Nephron (organoid): ENCODE data around the gene DLGAP1.

Experiments
- H3K27ac Mint-ChIP-seq, 3 experiments: 2 replicates each; pipeline ENCODE4 v1.8.0; 2020; ENCODE audit warnings: mixed read lengths in 3 of 3, mild to moderate bottlenecking in 2 of 3, moderate library complexity in 1 of 3
- H3K27me3 Mint-ChIP-seq: 2 replicates; pipeline ENCODE4 v1.8.0; 2021; ENCODE audit warnings: low read depth, mild to moderate bottlenecking, moderate library complexity, mixed read lengths
- H3K36me3 Mint-ChIP-seq: 2 replicates; pipeline ENCODE4 v1.8.0; 2020; ENCODE audit warnings: low read depth, mixed read lengths
- H3K4me1 Mint-ChIP-seq: 2 replicates; pipeline ENCODE4 v1.8.0; 2020; ENCODE audit warnings: mixed read lengths
- H3K4me3 Mint-ChIP-seq, 3 experiments: 2 replicates each; pipeline ENCODE4 v1.8.0; 2020; ENCODE audit warnings: mild to moderate bottlenecking in 3 of 3, mixed read lengths in 3 of 3, moderate library complexity in 2 of 3
- H3K9me3 Mint-ChIP-seq: 2 replicates; pipeline ENCODE4 v1.8.0; 2020; ENCODE audit warnings: mixed read lengths
- TF ChIP-seq, protein P1 (sequence below), 3 experiments: fragments of 200-600 bp; sonication (generic); IDR thresholded peaks; one replicate each; pipeline ENCODE4 v1.5.0; 2021; ENCODE audit warnings: antibody characterized with exemption in 3 of 3; ENCODE audit not compliant: unreplicated experiment in 3 of 3

Gene DLGAP1

DNA sequence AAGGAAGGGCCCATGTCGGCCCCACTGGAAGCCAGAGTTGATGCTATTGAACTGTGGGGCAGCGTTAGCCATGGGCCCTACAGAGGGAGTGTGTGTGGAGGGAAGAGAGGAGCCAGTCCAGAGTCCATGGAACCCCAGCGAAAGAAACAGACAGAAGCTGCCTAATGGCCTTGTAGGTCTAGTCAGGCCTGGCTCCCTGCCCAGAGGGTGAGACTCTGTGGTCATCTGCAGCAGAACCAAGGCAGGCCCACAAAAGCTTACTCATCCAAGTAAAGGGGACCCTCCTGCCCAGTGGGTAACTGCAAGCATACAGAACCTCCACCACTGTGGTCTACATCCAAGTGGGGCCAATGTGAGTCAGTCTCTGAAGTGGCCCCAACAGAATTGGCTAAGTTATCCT is 565.3 kb downstream of the DLGAP1 start:
- TF ChIP-seq, protein P1, sequence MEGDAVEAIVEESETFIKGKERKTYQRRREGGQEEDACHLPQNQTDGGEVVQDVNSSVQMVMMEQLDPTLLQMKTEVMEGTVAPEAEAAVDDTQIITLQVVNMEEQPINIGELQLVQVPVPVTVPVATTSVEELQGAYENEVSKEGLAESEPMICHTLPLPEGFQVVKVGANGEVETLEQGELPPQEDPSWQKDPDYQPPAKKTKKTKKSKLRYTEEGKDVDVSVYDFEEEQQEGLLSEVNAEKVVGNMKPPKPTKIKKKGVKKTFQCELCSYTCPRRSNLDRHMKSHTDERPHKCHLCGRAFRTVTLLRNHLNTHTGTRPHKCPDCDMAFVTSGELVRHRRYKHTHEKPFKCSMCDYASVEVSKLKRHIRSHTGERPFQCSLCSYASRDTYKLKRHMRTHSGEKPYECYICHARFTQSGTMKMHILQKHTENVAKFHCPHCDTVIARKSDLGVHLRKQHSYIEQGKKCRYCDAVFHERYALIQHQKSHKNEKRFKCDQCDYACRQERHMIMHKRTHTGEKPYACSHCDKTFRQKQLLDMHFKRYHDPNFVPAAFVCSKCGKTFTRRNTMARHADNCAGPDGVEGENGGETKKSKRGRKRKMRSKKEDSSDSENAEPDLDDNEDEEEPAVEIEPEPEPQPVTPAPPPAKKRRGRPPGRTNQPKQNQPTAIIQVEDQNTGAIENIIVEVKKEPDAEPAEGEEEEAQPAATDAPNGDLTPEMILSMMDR (IDR thresholded peaks at IDR 0.05; ENCODE audit: unreplicated experiment in 3 of 3) = no peak
- H3K36me3 Mint-ChIP-seq = no peaks in the 10 kb centered on the region
- H3K4me1 Mint-ChIP-seq = no peaks in the 10 kb centered on the region
- H3K4me3 Mint-ChIP-seq = no peak overlapping the region
- H3K9me3 Mint-ChIP-seq = no peaks in the 10 kb centered on the region
- no peaks in the 10 kb centered on the region for H3K27me3 Mint-ChIP-seq
- no peak overlapping the region for H3K27ac Mint-ChIP-seq

DNA sequence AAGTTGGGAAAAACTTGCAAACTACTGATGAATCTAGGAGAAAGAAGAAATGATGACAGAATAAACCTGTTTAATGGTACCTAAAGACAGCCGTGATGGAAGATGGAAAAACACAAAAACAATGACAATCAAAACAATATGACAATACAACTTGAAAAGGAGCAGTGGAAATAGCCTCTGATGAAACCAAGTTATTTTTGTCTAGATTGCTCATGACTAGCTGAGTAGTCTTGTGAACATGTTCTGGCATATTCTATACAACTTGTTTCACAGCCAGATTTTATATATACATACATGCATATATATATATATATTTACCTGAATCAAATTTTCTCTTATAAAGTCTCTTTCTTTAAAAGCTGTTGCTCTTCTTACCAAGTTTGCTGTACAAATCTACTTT is 566.0 kb downstream of the DLGAP1 start:
- H3K9me3 Mint-ChIP-seq = no peaks in the 10 kb centered on the region
- H3K4me1 Mint-ChIP-seq = no peaks in the 10 kb centered on the region
- H3K36me3 Mint-ChIP-seq = no peaks in the 10 kb centered on the region
- H3K27ac Mint-ChIP-seq = no peak overlapping the region
- H3K27me3 Mint-ChIP-seq = no peaks in the 10 kb centered on the region
- no peak overlapping the region for H3K4me3 Mint-ChIP-seq
- TF ChIP-seq, protein P1 (IDR thresholded peaks at IDR 0.05; ENCODE audit: unreplicated experiment in 3 of 3) = no peak

DNA sequence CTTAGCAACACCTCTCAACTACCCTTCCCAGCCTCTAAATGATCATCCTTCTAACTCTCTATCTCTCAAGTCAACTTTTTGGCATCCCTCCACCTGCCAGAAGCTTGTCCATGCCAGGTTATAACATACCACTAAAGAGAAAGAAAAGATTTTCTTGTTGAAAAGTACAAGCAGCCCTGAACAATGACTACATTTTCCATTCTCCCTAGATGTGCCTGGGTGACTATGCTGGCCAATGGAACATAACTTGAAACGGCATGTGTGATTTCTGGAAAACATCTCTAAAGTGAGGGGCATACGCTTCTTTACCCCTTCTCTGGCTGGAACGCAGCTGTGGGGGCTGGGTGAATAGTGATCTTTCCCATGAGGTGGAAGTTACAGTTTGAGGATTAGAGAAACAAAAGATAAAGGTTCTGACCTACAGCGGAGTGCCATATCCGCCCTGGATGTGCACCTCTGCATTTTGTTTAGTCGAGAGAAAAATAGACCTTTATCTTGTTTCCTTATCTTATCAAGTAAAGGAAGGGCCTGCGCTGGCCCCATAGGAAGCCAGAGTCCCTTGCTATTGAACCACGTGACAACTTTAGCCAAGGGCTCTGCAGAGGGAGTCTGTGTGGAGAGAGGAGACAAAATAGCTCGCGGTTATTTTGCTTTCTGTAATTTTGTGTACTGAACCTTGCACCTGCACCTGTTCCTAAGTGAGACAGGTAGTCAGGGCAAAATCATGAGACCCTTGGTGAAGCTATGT is 568.4 kb downstream of the DLGAP1 start:
- Mint-ChIP-seq H3K36me3 (no peaks in the 10 kb centered on the region), H3K9me3 (no peaks in the 10 kb centered on the region), H3K4me3 (no peak overlapping the region), H3K27me3 (peaks cover 5% of the 10 kb centered on the region), H3K4me1 (no peaks in the 10 kb centered on the region), H3K27ac (no peak overlapping the region)
- TF ChIP-seq, protein P1 (IDR thresholded peaks at IDR 0.05; ENCODE audit: unreplicated experiment in 3 of 3) = no peak

DNA sequence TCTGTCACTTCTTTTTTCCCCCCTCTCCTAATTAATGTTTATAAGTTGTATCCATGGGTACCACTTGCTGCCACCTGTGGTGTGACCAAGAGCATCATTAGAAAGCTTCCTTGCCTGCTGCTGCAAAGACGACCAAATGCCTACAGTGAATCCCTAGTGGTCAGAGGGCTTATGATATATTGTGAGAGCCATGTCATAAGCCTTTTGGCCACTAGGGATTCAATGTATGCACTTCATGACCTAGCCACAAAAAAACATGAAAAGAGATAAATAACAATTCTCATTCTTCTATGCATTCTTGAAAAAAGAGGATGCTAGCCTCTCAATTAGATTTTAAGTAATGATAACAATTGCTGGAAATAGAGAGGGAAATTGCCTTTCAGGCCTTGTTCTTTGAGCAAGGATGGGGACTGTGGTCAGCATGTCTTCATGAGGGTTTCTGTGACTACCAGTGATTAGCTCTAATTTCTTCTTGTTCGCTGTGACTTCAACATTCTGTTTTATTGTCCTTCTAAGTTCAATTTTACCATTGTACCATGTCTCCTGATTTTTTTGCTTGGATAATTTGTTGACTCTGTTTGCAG is 569.8 kb downstream of the DLGAP1 start:
- H3K4me1 Mint-ChIP-seq = no peaks in the 10 kb centered on the region
- TF ChIP-seq, protein P1 (IDR thresholded peaks at IDR 0.05; ENCODE audit: unreplicated experiment in 3 of 3) = no peak
- no peak overlapping the region for H3K27ac Mint-ChIP-seq
- H3K36me3 Mint-ChIP-seq = no peaks in the 10 kb centered on the region
- H3K27me3 Mint-ChIP-seq = peaks cover 5% of the 10 kb centered on the region
- H3K4me3 Mint-ChIP-seq = no peak overlapping the region
- no peaks in the 10 kb centered on the region for H3K9me3 Mint-ChIP-seq

DNA sequence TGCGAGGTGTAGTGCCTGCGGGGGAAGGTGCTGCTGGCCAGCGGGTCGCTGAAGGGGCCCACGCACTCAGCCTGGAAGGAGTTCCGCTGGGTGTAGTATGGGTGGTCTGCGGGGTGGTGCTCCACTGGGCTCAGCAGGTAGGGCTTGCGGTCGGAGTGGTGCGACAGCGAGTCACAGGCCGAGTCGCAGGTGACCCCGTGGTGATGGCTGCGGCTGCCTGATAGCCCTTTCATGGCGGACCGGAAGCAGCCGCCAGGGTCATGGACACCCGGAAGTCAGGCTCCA is 575.3 kb downstream of the DLGAP1 start:
- H3K27ac Mint-ChIP-seq = no peak overlapping the region
- H3K4me1 Mint-ChIP-seq = no peaks in the 10 kb centered on the region
- H3K36me3 Mint-ChIP-seq = peaks cover 4% of the 10 kb centered on the region
- H3K9me3 Mint-ChIP-seq = no peaks in the 10 kb centered on the region
- H3K27me3 Mint-ChIP-seq = peaks cover 5% of the 10 kb centered on the region
- TF ChIP-seq, protein P1 (IDR thresholded peaks at IDR 0.05; ENCODE audit: unreplicated experiment in 3 of 3) = no peak
- no peak overlapping the region for H3K4me3 Mint-ChIP-seq
